ENCODE data around the gene HECW1. TPM values are rescaled to one million over a fixed set of nuclear protein-coding genes. Genes with fewer than 3 reads are reported as not detected.

The HECW1 gene
- total and polyA plus RNA-seq, 2 of the 8 experiments (the other 6 are each of a cell fraction or from before 2014, with no cell fraction given), result 2.9 to 12.7 TPM

DNA sequence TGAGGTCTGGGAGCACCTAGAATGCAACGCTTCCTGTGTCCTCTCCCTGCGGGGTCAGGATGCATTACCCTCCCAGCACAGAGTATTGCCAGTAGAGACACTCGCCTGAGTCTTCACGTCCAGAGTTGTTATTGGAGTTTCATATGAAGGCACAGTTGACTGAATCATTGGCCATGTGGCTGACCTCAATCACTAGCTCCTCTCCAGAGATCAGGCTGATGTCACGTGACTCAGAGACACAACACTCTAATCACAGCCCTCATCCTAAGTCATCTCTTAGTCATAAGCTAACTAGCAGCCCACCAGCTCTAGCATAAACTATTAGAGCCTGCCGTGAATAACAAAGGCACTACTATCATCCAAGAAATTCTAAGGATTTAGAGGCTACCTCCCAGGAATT, 107.8 kb downstream of the HECW1 start:
- Histone ChIP-seq H3K23ac (ENCODE audit: insufficient read length) (no peak overlapping the region), H2AFZ (ENCODE audit: low read length) (no peak overlapping the region), H3K79me2 (ENCODE audit: control insufficient read depth in 1 of 2, insufficient read depth in 2 of 2, low read length in 2 of 2) (no peaks in the 10 kb centered on the region), H3K23me2 (ENCODE audit: low read depth, low read length) (no peaks in the 10 kb centered on the region), H4K8ac (ENCODE audit: extremely low read depth, insufficient read depth, low read length) (no peak overlapping the region), H2BK120ac (replicated peaks; ENCODE audit: low read depth, low read length) (no peak overlapping the region), H3K4ac (replicated peaks; ENCODE audit: insufficient read length, low read depth, low read length) (no peak overlapping the region), H3K4me2 (ENCODE audit: insufficient read depth in 1 of 2, low read depth in 2 of 2, low read length in 2 of 2) (no peak overlapping the region), H2BK20ac (ENCODE audit: low read length) (no peak overlapping the region), H3K4me1 (replicated peaks in 1 of 4; ENCODE audit: control insufficient read depth in 3 of 4, insufficient read depth in 4 of 4, low read length in 3 of 4) (peaks cover 0 to under 1% (median 0%) of the 10 kb centered on the region in 4 experiments; a peak in 2 of 7 replicates), H4K20me1 (replicated peaks in 1 of 2; ENCODE audit: control insufficient read depth in 1 of 2, insufficient read depth in 2 of 2, low read length in 2 of 2) (no peaks in the 10 kb centered on the region), H3K14ac (ENCODE audit: insufficient read length) (no peak overlapping the region), H3K18ac (ENCODE audit: extremely low read depth, low read length) (no peak overlapping the region), H3K27ac (ENCODE audit: low read depth, low read length) (no peak overlapping the region), H3K9me3 (ENCODE audit: insufficient read depth in 2 of 2, low read depth in 1 of 2, low read length in 1 of 2) (peaks cover 3 to 6% of the 10 kb centered on the region in 2 experiments; a peak in 3 of 4 replicates), H3K27me3 (replicated peaks in 1 of 4; ENCODE audit: control insufficient read depth in 3 of 4, extremely low read depth in 1 of 4, insufficient read depth in 3 of 4, low read length in 3 of 4) (no peaks in the 10 kb centered on the region), H2BK5ac (ENCODE audit: low read depth, low read length) (no peak overlapping the region), H2BK15ac (ENCODE audit: low read length) (no peak overlapping the region), H3K56ac (replicated peaks; ENCODE audit: insufficient read length, low read depth, low read length) (no peak overlapping the region), H4K5ac (ENCODE audit: insufficient read length, low read depth, low read length) (no peak overlapping the region), H3K9ac (replicated peaks in 1 of 4; ENCODE audit: extremely low read depth in 1 of 4, low read depth in 3 of 4, low read length in 3 of 4) (no peak overlapping the region), H4K91ac (replicated peaks; ENCODE audit: insufficient read length, low read length) (no peak overlapping the region), H2AK5ac (ENCODE audit: low read depth, low read length) (no peak overlapping the region), H2BK12ac (ENCODE audit: low read depth, low read length) (no peak overlapping the region), H3K4me3 (ENCODE audit: extremely low read depth in 1 of 4, insufficient read depth in 2 of 4, low read depth in 3 of 4, low read length in 4 of 4) (no peak overlapping the region), H3K36me3 (ENCODE audit: control insufficient read depth in 2 of 4, insufficient read depth in 4 of 4, low read length in 3 of 4) (peaks cover 0 to 5% (median 0%) of the 10 kb centered on the region in 4 experiments; a peak in 1 of 8 replicates), H3K79me1 (ENCODE audit: low read depth, low read length) (no peaks in the 10 kb centered on the region)
- ChIA-PET POLR2A (ENCODE audit: partially characterized antibody) (no interaction called here), CTCF (ENCODE audit: partially characterized antibody) (interaction anchor here (0.7 to 1.7 kb wide), 6 partner anchors 10 to 279 kb away, joined by 3 to 6 read pairs (median 4); no protein-coding TSS in a partner anchor)
- DNase-seq (ENCODE audit: low read depth in 1 of 2, low spot score in 2 of 2) (no peak), FAIRE-seq (no peak)
- WGBS, 2 experiments (ENCODE audit: extremely low coverage in 1 of 2, insufficient coverage in 1 of 2, insufficient read length in 1 of 2, insufficient replicate concordance in 2 of 2, low coverage in 1 of 2, low lambda C conversion rate in 2 of 2, missing lambda C conversion rate in 1 of 2), result 96% methylated on average over 6 of the region's 6 CpGs; no CpG with 5 or more reads in 1 of the 2 experiments
- no peak for TF ChIP-seq TCF12 (IDR thresholded peaks at IDR 0.05; ENCODE audit: low read depth, low read length)
- TF ChIP-seq POU5F1 (IDR thresholded peaks at IDR 0.05; ENCODE audit: low read depth, low read length), result no peak
- TF ChIP-seq KDM1A (IDR thresholded peaks at IDR 0.05; ENCODE audit: borderline replicate concordance, low read length), result no peak
- no peak for TF ChIP-seq RBBP5 (IDR thresholded peaks at IDR 0.05; ENCODE audit: borderline replicate concordance, low read depth, low read length)
- no peak for TF ChIP-seq NANOG (IDR thresholded peaks at IDR 0.05; ENCODE audit: insufficient read depth, low read depth, low read length, poor library complexity, severe bottlenecking)
- no peak for TF ChIP-seq CBX5 (IDR thresholded peaks at IDR 0.05; ENCODE audit: low read depth, low read length)
- no peak for TF ChIP-seq EZH2 (IDR thresholded peaks at IDR 0.05; ENCODE audit: low read depth, low read length, severe bottlenecking)
- TF ChIP-seq, protein P1, sequence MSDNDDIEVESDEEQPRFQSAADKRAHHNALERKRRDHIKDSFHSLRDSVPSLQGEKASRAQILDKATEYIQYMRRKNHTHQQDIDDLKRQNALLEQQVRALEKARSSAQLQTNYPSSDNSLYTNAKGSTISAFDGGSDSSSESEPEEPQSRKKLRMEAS (IDR thresholded peaks at IDR 0.05), result no peak
- no peak for TF ChIP-seq JUN (IDR thresholded peaks at IDR 0.05; ENCODE audit: low read depth, low read length)
- TF ChIP-seq EGR1 (IDR thresholded peaks at IDR 0.05; ENCODE audit: borderline replicate concordance, low read depth, low read length), result no peak
- no peak for TF ChIP-seq BCL11A (IDR thresholded peaks at IDR 0.05; ENCODE audit: low read depth in 2 of 2, low read length in 2 of 2)
- TF ChIP-seq KDM4A (IDR thresholded peaks at IDR 0.05; ENCODE audit: low read depth, low read length, severe bottlenecking), result no peak
- no peak for TF ChIP-seq SRF (IDR thresholded peaks at IDR 0.05; ENCODE audit: low read depth, low read length)

All from H1 (cell line).